ENCODE measurements around the gene TYSND1.
"Not testable (repeated sequence)": the region's sequence is repeated elsewhere in the genome, so short reads cannot be mapped to it uniquely, and the experiment has no call there.

The TYSND1 gene

GRCh38 chr10:70164163-70164562, 17.7 kb upstream of the TYSND1 start:
- no peak for DNase-seq (ENCODE audit: insufficient read length, low spot score)
- FAIRE-seq = no peak

- FAIRE-seq (no peak), DNase-seq (ENCODE audit: insufficient read length, low spot score) (no peak)
These were observed 16.9 kb upstream of the TYSND1 start for GRCh38 chr10:70163448-70163847.

GRCh38 chr10:70162892-70163201, 16.3 kb upstream of the TYSND1 start:
- FAIRE-seq (no peak), DNase-seq (ENCODE audit: insufficient read length, low spot score) (no peak)

- DNase-seq (ENCODE audit: insufficient read length, low spot score) = no peak
These were observed 15.8 kb upstream of the TYSND1 start for GRCh38 chr10:70162151-70162891.

GRCh38 chr10:70160798-70161197, 14.3 kb upstream of the TYSND1 start:
- FAIRE-seq (no peak), DNase-seq (ENCODE audit: insufficient read length, low spot score) (no peak)

More at GRCh38 chr10:70162151-70162891, 15.8 kb upstream of the TYSND1 start:
- no peak for FAIRE-seq

GRCh38 chr10:70159366-70159765, 12.9 kb upstream of the TYSND1 start:
- DNase-seq (ENCODE audit: insufficient read length, low spot score); FAIRE-seq: not testable (repeated sequence)

GRCh38 chr10:70158113-70158512, 11.6 kb upstream of the TYSND1 start:
- FAIRE-seq (no peak), DNase-seq (ENCODE audit: insufficient read length, low spot score) (no peak)

- FAIRE-seq = no peak
- DNase-seq (ENCODE audit: insufficient read length, low spot score) = no peak
These were observed 8.8 kb upstream of the TYSND1 start for GRCh38 chr10:70155255-70155838.

GRCh38 chr10:70148516-70148915, 2.0 kb upstream of the TYSND1 start:
- no peak for DNase-seq (ENCODE audit: insufficient read length, low spot score)
- FAIRE-seq = no peak

GRCh38 chr10:70147259-70147625, 742 bp upstream of the TYSND1 start:
- FAIRE-seq (no peak), DNase-seq (ENCODE audit: insufficient read length, low spot score) (no peak)

GRCh38 chr10:70145666-70146488, 623 bp downstream of the TYSND1 start:
- DNase-seq (ENCODE audit: insufficient read length, low spot score) (peak; percentile 57), FAIRE-seq (peak; percentile 89)

GRCh38 chr10:70145166-70145665, 1.3 kb downstream of the TYSND1 start:
- FAIRE-seq (no peak), DNase-seq (ENCODE audit: insufficient read length, low spot score) (no peak)

- FAIRE-seq (peak; percentile 75), DNase-seq (ENCODE audit: insufficient read length, low spot score) (no peak)
These were observed 2.0 kb downstream of the TYSND1 start for GRCh38 chr10:70144372-70145110.

- DNase-seq (ENCODE audit: insufficient read length, low spot score) = no peak
- FAIRE-seq = no peak
These were observed 3.9 kb downstream of the TYSND1 start for GRCh38 chr10:70142555-70142954.

GRCh38 chr10:70140297-70140696, 6.2 kb downstream of the TYSND1 start:
- DNase-seq (ENCODE audit: insufficient read length, low spot score) = no peak
- FAIRE-seq = no peak

GRCh38 chr10:70139997-70140250, 6.6 kb downstream of the TYSND1 start:
- FAIRE-seq (no peak), DNase-seq (ENCODE audit: insufficient read length, low spot score) (no peak)

- FAIRE-seq = no peak
- no peak for DNase-seq (ENCODE audit: insufficient read length, low spot score)
These were observed 7.1 kb downstream of the TYSND1 start for GRCh38 chr10:70139151-70139996.

- FAIRE-seq (no peak), DNase-seq (ENCODE audit: insufficient read length, low spot score) (no peak)
These were observed 8.3 kb downstream of the TYSND1 start for GRCh38 chr10:70137927-70138883.

GRCh38 chr10:70137135-70137534, 9.4 kb downstream of the TYSND1 start:
- DNase-seq (ENCODE audit: insufficient read length, low spot score) = no peak
- FAIRE-seq = no peak

Measured in HTR-8/SVneo (cell line).